Stimulated activated CD4-positive, alpha-beta T cell treated with anti-CD3 and anti-CD28 coated beads, TNF-alpha, amount 100 ng/mL, for 48 hours (primary cell): ENCODE results near the gene TOP2A.

Experiments
- DNase-seq, 3 donors: peaks; one replicate each; pipeline ENCODE4 v3.0.0-alpha.2; 2020; ENCODE audit warnings: low read depth in 3 of 3

TOP2A gene, protein sequence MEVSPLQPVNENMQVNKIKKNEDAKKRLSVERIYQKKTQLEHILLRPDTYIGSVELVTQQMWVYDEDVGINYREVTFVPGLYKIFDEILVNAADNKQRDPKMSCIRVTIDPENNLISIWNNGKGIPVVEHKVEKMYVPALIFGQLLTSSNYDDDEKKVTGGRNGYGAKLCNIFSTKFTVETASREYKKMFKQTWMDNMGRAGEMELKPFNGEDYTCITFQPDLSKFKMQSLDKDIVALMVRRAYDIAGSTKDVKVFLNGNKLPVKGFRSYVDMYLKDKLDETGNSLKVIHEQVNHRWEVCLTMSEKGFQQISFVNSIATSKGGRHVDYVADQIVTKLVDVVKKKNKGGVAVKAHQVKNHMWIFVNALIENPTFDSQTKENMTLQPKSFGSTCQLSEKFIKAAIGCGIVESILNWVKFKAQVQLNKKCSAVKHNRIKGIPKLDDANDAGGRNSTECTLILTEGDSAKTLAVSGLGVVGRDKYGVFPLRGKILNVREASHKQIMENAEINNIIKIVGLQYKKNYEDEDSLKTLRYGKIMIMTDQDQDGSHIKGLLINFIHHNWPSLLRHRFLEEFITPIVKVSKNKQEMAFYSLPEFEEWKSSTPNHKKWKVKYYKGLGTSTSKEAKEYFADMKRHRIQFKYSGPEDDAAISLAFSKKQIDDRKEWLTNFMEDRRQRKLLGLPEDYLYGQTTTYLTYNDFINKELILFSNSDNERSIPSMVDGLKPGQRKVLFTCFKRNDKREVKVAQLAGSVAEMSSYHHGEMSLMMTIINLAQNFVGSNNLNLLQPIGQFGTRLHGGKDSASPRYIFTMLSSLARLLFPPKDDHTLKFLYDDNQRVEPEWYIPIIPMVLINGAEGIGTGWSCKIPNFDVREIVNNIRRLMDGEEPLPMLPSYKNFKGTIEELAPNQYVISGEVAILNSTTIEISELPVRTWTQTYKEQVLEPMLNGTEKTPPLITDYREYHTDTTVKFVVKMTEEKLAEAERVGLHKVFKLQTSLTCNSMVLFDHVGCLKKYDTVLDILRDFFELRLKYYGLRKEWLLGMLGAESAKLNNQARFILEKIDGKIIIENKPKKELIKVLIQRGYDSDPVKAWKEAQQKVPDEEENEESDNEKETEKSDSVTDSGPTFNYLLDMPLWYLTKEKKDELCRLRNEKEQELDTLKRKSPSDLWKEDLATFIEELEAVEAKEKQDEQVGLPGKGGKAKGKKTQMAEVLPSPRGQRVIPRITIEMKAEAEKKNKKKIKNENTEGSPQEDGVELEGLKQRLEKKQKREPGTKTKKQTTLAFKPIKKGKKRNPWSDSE (N-terminal part only)

DNA sequence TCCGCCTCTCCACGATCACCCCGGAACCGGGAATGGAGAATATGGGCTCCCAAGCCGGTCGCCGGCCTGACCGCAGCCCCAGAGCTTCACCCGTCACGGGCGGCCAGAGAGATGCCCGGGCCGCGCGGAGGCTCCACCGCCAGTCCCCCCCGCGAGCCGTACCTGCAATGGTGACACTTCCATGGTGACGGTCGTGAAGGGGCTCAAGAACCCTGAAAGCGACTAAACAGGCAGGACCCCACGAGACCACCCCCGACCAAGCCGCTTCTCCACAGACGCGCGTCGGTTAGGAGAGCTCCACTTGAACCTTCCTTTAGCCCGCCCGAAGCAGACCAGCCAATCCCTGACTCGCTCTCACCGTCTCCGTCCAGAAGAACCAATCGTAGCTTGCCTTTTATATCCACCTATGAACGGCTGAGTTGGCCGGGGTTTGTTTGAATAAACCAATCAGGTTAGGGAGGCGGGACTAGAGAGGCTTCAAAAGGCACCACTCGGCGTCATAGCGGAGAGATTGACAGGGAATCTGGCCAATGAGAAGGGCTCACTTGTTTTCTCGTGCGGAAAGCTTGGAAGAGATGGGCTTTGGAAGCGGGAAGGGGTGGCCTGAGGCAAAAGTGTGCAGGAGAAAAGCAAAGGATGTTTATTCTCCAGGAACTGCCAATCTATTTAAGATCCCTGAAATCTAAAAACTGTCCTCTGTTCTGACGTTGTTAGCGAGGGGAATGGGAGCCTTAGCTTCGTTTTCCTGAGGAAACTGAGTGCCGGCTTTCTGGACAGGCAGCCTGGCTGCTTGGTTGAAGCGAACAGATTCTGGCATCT, at the start of gene TOP2A:
TSS of gene TOP2A (minus strand) at position 288 of the 819 bp plus-strand sequence. CDS start at position 183, 105 bp downstream.
- DNase-seq, result peak; percentile 92 to 94 (median 92)

DNA sequence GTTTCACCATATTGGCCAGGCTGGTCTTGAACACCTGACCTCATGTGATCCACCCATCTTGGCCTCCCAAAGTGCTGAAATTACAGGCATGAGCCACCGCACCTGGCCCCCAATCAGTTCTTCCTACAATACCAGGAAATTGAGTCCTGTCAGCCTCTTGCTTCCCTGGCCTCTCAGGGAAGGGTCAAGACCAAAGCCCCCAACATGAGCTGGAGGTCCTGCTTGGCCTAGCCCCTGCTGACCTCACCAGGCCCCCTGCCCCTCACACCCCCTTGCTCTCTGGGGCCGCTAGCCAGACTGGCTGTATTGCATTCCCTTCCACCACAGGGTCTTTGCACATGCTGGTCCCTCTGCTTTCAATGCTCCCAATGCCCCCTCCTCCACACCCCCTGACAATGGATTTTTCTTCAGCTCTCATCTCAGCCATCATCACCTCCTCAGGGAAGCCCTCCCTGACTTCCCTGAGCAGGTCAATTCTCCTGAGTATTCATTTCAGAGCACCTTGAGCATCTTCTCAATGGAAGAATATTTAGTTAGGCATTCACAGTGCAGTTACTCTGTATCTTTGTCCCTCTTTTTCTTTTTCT, 49.7 kb upstream of the TOP2A start:
- no peak for DNase-seq

DNA sequence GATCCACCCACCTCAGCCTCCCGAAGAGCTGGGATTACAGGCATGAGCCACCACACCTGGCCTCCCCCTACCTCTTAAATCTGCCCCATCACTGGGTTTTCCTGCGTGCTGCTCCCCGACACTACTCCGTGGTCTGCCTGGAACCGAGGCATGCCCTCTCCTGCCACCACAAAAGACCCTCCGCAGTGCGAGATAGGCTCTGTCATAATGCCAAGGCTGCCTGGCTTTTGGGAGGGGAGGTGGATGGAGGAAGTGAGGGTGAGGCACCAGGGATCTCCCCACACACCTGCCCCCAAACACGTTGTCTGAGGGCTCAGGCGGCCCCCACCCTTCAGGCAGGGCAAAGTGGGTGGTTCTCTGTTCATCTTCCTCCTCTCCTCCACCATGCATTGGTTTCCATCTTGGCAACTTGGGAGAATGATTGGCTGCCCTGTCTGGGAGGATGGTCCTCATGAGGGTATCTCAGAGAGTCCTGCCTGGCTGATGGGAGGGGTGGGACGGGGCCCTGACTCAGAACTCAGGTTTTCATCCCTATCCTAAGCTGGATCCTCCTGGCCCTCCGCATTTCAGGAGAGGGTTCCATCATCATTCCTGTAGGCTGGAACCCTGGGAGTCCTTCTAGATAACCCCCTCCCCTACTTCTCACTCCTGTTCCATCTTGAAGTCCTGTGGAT, 48.7 kb upstream of the TOP2A start:
- DNase-seq, result no peak

DNA sequence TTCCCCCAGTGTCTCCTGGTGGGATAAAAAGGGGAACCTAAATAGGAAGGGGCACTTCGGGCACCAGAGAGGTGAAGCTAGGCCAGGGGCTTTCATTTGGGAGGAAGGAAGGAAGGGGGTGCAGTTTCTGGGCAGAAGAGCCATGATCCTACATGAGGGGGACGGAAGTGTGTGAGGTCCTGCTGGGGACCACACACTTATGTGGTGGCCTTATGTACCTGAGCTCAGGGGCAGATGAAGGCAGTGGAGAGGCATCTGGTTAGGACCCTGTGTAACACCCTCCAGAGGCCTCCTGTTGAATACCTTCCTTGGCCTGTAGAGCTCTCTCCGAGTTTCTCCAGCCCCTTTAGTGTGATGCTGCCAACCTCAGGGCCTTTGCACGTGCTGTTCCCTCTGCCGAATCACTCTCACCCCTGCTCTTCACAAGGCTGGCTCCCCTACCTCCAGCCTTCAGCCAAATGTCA, 46.7 kb upstream of the TOP2A start:
- DNase-seq, result no peak

DNA sequence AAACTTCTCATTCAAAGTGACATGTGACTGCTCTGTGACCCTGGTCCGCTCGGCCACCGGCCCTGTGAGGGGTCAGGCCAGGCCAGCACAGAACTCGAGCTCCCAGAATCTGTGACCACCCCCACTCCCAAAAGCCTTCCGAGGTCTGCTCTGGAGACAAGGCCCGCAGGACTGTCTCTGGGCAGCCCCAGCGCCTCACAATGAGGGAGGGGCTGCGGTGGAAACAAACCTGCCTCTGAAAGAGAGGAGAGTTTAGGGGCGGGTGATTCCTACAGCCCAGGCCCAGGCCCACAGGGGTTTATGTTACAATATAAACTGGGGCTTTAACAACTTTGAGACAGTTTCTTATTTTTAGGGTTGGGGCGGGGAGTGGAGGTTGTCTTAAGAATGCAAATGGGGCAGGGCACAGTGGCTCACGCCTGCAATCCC, 45.4 kb upstream of the TOP2A start:
- DNase-seq, result no peak

DNA sequence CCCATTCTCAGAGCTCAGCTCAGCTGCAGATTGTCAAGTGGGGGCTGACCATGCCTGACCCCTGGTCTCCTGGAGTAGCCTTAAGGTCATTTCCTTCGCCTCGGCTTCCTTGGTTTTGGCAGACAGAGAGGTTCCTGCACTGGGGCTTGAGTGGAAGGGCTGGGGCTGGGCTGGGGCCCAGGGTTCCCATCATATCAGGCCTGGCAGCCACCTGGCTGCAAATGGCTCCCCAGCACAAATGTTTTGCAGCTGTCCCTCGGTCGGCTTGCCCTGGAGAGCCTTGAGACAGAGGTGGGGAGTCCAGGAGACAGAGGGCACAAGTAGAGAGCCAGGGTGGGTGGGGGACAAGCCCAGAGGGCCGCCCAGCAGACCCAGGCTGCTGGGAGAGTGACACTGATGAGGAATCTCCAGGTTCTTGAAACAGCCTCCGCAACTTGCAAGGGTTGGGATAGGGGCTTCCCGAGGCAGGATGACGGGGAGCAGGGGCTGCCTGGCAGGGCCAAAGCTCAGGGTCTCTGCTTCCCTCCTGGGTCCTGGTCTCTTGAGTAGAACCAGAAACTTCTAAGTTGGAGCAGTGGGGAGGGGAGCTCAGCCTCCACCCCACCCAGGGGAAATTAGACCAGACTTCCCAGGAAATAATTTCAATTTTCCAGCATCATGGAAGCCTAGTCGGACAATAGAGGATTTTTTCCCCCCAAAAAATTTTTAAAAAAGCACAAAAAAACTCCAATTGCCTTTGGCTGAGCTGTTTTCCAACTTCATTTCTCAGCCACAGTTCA, 44.8 kb upstream of the TOP2A start:
- no peak for DNase-seq

DNA sequence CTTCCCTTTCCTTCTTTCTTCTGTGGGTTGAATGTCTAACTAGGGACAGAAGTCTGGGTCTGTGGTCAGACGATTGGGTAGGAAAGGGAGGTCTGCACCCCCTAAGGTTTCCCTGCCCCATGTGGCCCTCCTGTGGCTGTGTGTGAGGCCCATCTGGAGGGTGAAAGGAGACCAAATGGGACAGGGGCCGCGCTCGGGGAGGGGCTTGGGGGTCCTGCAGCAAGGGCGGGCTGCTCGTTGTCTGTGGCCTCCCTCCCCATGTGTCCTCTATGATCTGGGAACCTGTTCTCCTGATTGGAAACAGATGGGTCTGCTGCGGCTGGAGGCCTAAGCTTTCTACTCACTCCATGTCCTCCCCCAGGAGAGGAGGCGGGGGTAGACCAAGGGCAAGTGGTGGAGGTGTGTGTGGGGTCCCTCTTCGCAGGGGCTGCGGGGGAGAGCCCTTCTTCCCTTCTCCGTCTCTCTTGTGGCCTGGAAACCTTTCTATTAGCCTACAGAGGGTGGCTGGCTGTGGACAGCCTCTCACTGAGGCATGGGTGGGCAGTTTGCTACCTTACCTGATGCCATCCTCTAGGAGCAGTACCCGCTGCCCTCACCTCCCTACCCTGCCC, 44.1 kb upstream of the TOP2A start:
- DNase-seq, result no peak

DNA sequence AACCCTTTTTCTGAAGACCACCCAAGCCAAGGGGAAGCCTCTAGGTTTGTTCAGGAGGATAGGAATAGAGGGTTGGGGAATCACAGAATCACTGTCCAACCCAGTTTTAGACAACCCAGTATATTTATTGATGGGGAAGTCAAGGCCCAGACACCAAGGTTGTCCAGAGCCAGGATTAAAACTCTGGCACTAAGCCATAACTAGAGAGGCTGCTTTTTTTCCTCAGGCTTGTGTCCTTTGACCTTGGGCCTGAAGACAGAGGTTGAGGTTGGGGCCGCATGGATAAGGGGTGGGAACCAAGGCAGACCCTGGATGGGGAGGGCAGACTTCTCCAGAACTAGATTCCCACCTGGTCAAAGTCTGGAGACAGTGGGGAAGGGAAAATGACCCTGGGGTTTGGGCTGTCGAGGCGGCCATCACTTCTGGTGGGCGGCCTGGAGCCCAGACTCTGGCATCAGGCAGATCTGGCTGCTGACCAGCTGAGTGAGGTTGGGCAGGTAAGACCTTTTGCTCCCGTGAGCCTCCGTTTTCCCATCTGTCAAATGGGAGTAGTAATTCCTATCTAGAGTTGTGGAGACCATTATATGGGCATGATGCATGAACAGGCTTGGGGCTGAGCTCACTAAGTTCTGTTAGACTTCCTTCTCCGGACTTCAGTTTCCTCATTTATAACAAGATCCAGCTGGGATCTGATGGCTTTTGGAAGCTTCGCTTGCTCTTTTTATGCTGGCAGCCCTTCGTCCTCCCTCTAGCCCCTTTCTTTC, 43.5 kb upstream of the TOP2A start:
- no peak for DNase-seq

DNA sequence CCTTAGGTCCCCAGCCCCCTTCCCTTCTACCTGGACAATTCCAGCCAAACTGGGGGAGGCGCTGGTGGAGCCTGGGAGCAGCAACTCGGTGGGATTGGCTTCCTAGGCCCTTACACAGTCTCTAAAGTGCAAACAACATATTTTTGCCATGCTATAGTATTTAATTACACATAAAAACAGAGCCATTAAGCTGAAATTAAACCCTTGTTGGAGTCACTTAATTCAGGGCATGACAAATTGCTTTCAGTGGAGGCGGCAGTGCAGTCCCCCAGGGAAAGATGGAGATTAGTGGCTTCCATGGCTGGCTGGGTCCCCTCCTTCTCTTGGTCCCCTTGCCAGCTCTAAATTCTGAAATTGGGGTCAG, 42.9 kb upstream of the TOP2A start:
- no peak for DNase-seq

DNA sequence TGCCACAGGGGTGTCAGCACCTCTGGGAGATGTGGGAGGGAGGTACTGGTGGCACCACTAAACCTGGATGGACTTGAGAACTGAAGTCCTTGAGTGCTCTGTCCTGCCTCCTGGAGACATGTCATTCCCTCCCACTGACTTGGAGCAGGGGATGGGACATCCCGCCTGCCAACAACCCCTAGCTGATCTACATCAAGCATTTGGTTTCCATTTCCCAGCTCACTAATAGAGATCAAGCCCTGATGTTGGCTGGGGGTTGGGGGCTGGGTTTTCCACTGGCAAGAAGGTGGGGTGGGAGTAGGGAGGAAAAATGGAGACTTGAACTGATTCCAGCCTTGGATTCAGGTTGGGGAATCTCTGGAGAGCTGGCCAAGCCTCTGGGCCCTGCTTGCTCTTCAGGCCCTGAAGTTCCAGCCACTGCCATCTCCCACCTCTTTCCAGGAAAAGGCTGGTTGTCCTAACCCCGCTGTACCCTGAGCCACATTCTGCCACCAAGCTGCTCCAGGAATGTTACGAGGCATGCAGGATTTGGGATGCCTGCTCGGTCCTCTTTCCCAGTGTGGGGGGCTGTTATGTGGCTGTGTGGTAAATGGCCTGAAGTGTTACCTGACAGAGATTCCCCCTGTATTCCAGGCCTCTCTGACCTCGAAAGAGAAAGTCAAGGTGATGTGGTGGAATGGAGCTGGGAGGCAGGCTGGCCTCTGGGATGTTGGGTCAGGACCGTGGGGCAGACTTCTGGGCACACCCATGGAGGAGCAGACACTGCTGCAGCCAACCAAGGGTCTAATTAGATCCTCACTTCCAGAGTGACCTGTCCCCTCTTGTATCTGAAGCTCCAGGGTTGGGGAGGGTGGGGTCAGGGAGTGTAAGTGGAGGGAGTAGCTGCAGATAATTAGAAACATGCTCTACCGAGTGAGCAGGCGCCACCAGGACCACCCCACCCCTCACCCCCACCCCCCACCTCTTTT, 42.2 kb upstream of the TOP2A start:
- no peak for DNase-seq

DNA sequence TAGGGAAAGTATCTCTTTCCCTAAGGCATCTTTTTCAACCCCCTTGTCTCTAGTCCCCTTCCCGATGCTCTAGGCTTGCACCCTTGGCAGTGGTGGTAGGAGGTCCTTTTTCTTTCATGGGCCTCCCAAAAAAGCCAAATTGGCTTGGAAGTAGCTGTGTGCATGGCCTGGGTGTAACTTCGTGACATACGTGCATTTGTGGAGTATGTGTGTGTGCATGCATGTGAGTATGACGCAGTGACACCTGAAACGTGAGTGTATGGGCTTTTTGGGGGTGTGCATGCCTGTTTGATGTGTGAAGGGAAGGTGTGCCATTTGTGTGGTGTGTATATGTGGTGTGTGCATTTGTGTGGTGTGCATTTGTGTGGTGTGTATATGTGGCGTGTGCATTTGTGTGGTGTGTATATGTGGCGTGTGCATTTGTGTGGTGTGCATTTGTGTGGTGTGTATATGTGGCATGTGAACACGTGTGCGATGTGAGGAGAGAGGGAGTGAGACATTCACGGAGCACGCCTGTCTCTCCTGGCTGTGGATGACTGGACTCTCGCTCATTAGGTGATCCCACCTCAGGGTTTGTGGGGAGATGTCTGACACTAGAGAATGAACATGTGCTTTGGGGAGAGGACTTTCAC, 41.3 kb upstream of the TOP2A start:
- DNase-seq, result no peak

DNA sequence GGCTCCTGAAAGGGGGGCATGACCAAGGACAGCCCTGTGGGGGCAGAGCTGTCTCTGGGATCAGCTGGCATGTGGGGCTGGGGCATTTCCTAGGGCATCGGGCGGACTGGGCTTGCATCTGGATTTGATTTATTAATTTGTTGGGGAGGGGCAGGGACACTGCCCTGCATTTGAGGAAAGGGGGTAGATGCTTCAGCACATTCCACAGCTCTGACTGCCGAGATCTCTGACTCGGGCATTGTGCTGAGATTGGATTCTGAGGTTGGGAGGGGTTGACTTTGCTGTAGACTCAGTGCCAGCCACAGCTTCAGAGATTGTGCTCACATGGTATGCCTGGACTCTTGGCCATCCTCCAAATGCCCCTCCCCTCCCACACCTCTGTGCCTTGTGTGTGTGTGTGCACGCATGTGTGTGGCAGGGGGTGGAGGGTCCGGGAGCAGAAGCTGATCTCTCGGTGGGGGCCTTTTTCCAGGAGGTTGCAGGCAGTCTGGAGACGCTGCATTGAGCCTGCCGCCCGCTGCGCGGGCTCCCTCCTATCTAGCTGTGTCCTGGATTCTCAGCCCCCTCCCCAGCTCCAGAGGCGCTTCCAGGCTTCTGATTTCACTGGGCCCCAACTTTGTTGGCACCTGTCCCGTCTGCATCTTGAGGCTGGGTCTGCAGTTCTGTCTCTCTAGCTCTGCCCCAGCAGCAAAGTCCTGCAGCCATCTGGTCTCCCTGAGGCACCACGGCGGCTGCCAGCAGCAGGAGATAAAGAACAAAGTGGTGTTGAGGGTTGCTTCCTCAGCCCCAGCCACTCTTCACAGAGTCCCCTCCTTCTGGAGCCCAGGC, 40.5 kb upstream of the TOP2A start:
- no peak for DNase-seq

DNA sequence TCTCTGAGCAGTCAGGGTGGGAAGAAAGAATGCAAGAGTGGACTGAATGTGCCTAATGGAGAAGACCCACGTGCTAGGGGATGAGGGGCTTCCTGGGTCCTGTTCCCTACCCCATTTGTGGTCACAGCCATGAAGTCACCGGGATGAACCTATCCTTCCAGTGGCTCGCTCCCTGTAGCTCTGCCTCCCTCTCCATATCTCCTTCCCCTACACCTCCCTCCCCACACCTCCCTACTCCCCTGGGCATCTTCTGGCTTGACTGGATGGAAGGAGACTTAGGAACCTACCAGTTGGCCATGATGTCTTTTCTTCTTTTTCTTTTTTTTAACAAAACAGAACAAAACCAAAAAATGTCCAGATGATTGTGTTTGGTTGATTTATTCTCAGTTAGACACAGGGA, 39.7 kb upstream of the TOP2A start:
- no peak for DNase-seq

DNA sequence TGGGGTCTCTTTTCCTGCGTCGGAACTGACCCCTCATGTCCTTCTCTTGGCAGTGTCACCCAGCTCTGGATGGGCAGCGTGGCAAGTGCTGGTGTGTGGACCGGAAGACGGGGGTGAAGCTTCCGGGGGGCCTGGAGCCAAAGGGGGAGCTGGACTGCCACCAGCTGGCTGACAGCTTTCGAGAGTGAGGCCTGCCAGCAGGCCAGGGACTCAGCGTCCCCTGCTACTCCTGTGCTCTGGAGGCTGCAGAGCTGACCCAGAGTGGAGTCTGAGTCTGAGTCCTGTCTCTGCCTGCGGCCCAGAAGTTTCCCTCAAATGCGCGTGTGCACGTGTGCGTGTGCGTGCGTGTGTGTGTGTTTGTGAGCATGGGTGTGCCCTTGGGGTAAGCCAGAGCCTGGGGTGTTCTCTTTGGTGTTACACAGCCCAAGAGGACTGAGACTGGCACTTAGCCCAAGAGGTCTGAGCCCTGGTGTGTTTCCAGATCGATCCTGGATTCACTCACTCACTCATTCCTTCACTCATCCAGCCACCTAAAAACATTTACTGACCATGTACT, 38.8 kb upstream of the TOP2A start:
- DNase-seq, result no peak

DNA sequence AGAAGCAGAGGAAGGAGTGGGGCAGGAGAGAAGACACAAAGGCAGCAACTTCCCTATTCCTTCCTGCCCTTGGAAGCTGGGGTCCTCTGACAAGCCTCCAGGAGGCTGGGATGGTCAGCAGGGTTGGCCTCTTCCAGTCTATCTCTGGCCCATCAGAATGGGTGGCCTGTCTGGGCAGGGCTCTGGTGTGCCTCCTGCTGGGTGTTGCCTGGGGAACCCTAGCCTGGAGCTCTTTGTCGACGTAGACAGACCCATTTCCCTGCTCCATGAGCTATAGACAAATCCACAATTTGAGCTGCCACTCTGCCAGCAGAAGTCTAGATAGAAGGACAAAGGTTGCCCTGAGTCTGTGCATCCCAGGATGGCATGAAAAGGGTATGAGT, 36.9 kb upstream of the TOP2A start:
- no peak for DNase-seq
